Right renal cortex interstitium (tissue), 3 donors: Measurements from ENCODE around the gene HAGHL. TPM values are rescaled to one million over a fixed set of nuclear protein-coding genes. Genes with fewer than 3 reads are reported as not detected.

ENCODE experiments used
- DNase-seq, 3 donors: peaks; one replicate each; pipeline ENCODE4 v3.0.0-alpha.2; 2013; ENCODE audit warnings: low read depth in 3 of 3, low spot score in 2 of 3
- polyA plus RNA-seq, 3 donors: library from polyadenylated mRNA; unstranded; fragments of 120-200 nt; gene quantifications; one replicate each; pipeline ENCODE4 v1.2.1, GENCODE V29; 2013; ENCODE audit not compliant: insufficient read length in 3 of 3

HAGHL gene
- 1 to 10 TPM; 3.4 to 4.0 (median 3.8) TPM for polyA plus RNA-seq

GRCh38 chr16:726438-727290, at the start of gene HAGHL, which contains the start of gene CCDC78:
Gene HAGHL (plus strand): TSS chr16:727106. CDS start chr16:727510, 404 bp downstream.
Gene CCDC78 (minus strand): TSS chr16:726443. CDS start chr16:726367, 76 bp downstream.
- no peak for DNase-seq

- DNase-seq, result no peak
Measured at GRCh38 chr16:677316-678190, 49.4 kb upstream of the HAGHL start.

GRCh38 chr16:678209-678857, 48.6 kb upstream of the HAGHL start:
- DNase-seq, result no peak

- DNase-seq, result peak in 1 of 3 donors; percentile 49
Measured at GRCh38 chr16:678858-679813, 47.8 kb upstream of the HAGHL start.

- DNase-seq, result peak in 1 of 3 donors; percentile 52
Measured at GRCh38 chr16:679814-680624, 46.9 kb upstream of the HAGHL start, which contains the start of gene STUB1. Gene STUB1 (plus strand): TSS chr16:680410. CDS start chr16:680526, 116 bp downstream.

GRCh38 chr16:680625-680945, 46.3 kb upstream of the HAGHL start:
- DNase-seq, result no peak

GRCh38 chr16:680967-681745, 45.8 kb upstream of the HAGHL start:
- DNase-seq, result no peak

- no peak for DNase-seq
Measured at GRCh38 chr16:681746-682427, 45.0 kb upstream of the HAGHL start.

GRCh38 chr16:682493-683395, 44.2 kb upstream of the HAGHL start:
- no peak for DNase-seq

- no peak for DNase-seq
Measured at GRCh38 chr16:683396-684070, 43.4 kb upstream of the HAGHL start.

- peak in 2 of 3 donors; percentile 78 to 88 for DNase-seq
Measured at GRCh38 chr16:684071-684794, 42.7 kb upstream of the HAGHL start, which contains the start of gene JMJD8. Gene JMJD8 (minus strand): TSS chr16:684334. CDS start chr16:684319, 15 bp downstream.

- DNase-seq, result no peak
Measured at GRCh38 chr16:684961-685696, 41.8 kb upstream of the HAGHL start.

- DNase-seq, result no peak
Measured at GRCh38 chr16:685967-686366, 40.9 kb upstream of the HAGHL start.

- DNase-seq, result no peak
Measured at GRCh38 chr16:686459-687260, 40.2 kb upstream of the HAGHL start.
